Keratinocyte (primary cell): ENCODE measurements around the gene RABL2B.

Source experiments
- CTCF ChIP-seq, 3 experiments: IDR thresholded peaks in 1 of 3; conservative IDR thresholded peaks in 1 of 3; optimal IDR thresholded peaks in 1 of 3; 2 replicates in 2 of 3; 3 replicates in 1 of 3; pipeline versions ENCODE3 to v1.5.1; 2011; ENCODE audit warnings: low read length in 3 of 3, mild to moderate bottlenecking in 3 of 3, moderate library complexity in 2 of 3, control low read depth in 1 of 3, inconsistent platforms in 1 of 3; ENCODE audit not compliant: insufficient read depth in 2 of 3; ENCODE audit errors: extremely low read depth in 1 of 3
- EZH2 ChIP-seq: IDR thresholded peaks from one replicate; pipeline ENCODE4 v1.6.1; 2012; ENCODE audit warnings: inconsistent platforms, mild to moderate bottlenecking, low read length, moderate library complexity

- TF ChIP-seq CTCF (optimal IDR thresholded peaks at IDR 0.05 in 1 of 3, IDR thresholded peaks at IDR 0.05 in 1 of 3, conservative IDR thresholded peaks at IDR 0.05 in 1 of 3; ENCODE audit: extremely low read depth in 1 of 3, insufficient read depth in 2 of 3, low read length in 3 of 3) (no peak), EZH2 (peak; percentile 78)
These were observed 62.9 kb downstream of the RABL2B start for GRCh38 chr22:50720301-50721256.
